Prostate gland (tissue), 2 donors: ENCODE results near the gene SARDH. TPM values are rescaled to one million over a fixed set of nuclear protein-coding genes. Genes with fewer than 3 reads are reported as not detected.

Experiments used
- DNase-seq: peaks from one replicate; pipeline ENCODE4 v3.0.0-alpha.2; 2019; ENCODE audit warnings: low spot score
- H3K27ac ChIP-seq, 2 donors: fragments of 200-600 bp; sonication (generic); 2 replicates each; pipeline ENCODE4 v1.5.1; 2017 to 2019
- H3K27me3 ChIP-seq: fragments of 200-600 bp; sonication (generic); replicated peaks from 2 replicates; pipeline ENCODE4 v1.5.1; 2019; ENCODE audit not compliant: insufficient read depth
- H3K36me3 ChIP-seq, 2 donors: fragments of 200-600 bp; sonication (generic); 1 replicate in 1 of 2; 2 replicates in 1 of 2; pipeline versions ENCODE4 v1.5.1 to v1.8.1; 2017 to 2019
- H3K4me1 ChIP-seq: fragments of 200-600 bp; sonication (generic); replicated peaks from 2 replicates; pipeline ENCODE4 v1.5.1; 2019
- H3K4me3 ChIP-seq, 2 donors: fragments of 200-600 bp; sonication (generic); 2 replicates each; pipeline ENCODE4 v1.5.1; 2017 to 2019
- H3K9me3 ChIP-seq: fragments of 200-600 bp; sonication (generic); 2 replicates; pipeline ENCODE4 v1.5.1; 2017
- POLR2A ChIP-seq: fragments of 450-650 bp; IDR thresholded peaks from one replicate; pipeline ENCODE4 v1.6.1; 2016; ENCODE audit warnings: antibody characterized with exemption, mild to moderate bottlenecking
- POLR2AphosphoS5 ChIP-seq: sonication (generic); formaldehyde crosslinking; IDR thresholded peaks from one replicate; pipeline ENCODE4 v1.6.1; 2017; ENCODE audit warnings: antibody characterized with exemption
- WGBS: methylation state at CpG from one replicate; pipeline ENCODE4 v1.1.5; 2018; 5-methylcytosine and 5-hydroxymethylcytosine counted together
- intact Hi-C: fragments of 100-400 bp; cut with DNase I; formaldehyde crosslinking; loops from one replicate; pipeline ENCODE4 v1.14.2; 2022
- total RNA-seq, 2 donors: library from RNA; depleted of rRNA; stranded (reverse); fragments of >200 nt; gene quantifications; one replicate each; pipeline ENCODE4 v1.1.0, GENCODE V29; 2016
- TF ChIP-seq, protein P1 (sequence below), 4 experiments: fragments of 200-600 bp in 2 of 4; fragments of 450-650 bp in 2 of 4; sonication (generic) in 2 of 4; IDR thresholded peaks; 1 replicate in 3 of 4; 2 replicates in 1 of 4; pipeline ENCODE4 v1.5.1; 2016 to 2019; ENCODE audit warnings: antibody characterized with exemption in 4 of 4, mild to moderate bottlenecking in 2 of 4, moderate library complexity in 2 of 4

Gene SARDH
- total RNA-seq, 2 donors from 2014 or later = 6.7 to 7.2 TPM

DNA sequence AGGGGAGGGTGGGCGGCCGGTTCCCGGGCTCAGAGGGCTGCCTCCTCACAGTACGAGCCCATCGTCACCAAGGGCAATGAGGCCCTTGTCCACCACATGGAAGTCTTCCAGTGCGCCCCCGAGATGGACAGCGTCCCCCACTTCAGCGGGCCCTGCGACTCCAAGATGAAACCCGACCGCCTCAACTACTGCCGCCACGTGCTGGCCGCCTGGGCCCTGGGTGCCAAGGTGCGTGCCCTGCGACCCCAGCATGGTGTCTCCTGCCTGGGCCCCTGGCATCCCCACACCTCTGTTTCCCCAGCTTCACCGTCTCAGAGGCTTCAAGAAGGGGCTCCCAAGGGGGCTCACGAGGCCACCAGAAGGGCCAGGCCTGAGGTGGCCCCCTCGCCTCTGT, 94.8 kb downstream of the SARDH start:
- H3K9me3 ChIP-seq = no peaks in the 10 kb centered on the region
- no peak for DNase-seq
- no peaks in the 10 kb centered on the region for H3K36me3 ChIP-seq
- H3K4me1 ChIP-seq = no peaks in the 10 kb centered on the region
- H3K27me3 ChIP-seq = no peaks in the 10 kb centered on the region
- TF ChIP-seq, protein P1, sequence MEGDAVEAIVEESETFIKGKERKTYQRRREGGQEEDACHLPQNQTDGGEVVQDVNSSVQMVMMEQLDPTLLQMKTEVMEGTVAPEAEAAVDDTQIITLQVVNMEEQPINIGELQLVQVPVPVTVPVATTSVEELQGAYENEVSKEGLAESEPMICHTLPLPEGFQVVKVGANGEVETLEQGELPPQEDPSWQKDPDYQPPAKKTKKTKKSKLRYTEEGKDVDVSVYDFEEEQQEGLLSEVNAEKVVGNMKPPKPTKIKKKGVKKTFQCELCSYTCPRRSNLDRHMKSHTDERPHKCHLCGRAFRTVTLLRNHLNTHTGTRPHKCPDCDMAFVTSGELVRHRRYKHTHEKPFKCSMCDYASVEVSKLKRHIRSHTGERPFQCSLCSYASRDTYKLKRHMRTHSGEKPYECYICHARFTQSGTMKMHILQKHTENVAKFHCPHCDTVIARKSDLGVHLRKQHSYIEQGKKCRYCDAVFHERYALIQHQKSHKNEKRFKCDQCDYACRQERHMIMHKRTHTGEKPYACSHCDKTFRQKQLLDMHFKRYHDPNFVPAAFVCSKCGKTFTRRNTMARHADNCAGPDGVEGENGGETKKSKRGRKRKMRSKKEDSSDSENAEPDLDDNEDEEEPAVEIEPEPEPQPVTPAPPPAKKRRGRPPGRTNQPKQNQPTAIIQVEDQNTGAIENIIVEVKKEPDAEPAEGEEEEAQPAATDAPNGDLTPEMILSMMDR (IDR thresholded peaks at IDR 0.05) = no peak
- TF ChIP-seq POLR2A = no peak
- TF ChIP-seq POLR2AphosphoS5 = no peak
- no peak overlapping the region for H3K27ac ChIP-seq
- WGBS = 91% methylated on average over 20 of the region's 20 CpGs
- intact Hi-C loops = no loop called here
- H3K4me3 ChIP-seq = no peak overlapping the region

DNA sequence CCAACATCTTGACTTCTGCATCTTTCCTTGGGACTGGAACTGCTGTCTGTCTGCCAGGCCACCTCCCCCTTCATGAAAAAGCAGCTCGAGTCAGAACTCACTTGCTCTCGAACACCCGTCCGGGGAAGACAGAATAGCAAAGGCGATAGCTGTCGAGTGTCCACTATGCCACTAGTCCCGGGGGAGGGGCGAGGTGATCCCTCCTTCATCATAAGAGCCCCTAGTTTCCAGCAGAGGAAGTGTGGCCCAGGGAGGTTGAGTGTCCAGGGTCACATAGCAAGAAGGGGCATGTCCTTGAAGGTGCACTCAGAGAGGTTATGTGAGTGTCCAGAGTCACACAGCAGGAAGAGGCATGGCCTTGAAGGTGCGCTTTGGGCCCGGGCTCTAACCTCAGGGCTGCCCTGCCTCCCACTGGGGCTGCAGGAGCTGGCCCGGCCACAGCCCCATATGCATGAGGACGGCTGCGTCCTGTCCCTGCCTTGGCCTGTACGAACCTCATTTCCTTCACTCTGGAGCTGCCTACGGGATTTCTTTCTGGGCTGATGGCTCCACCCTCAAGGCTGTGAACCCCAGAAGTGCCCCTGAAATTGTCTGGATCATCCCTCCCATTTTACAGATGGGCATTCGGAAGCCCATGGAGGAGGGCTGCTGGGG, 95.3 kb downstream of the SARDH start:
- no peak for DNase-seq
- WGBS = 87% methylated on average over 16 of the region's 16 CpGs
- intact Hi-C loops = no loop called here
- Histone ChIP-seq H3K27ac (no peak overlapping the region), H3K4me1 (no peaks in the 10 kb centered on the region), H3K9me3 (no peaks in the 10 kb centered on the region), H3K27me3 (no peaks in the 10 kb centered on the region), H3K36me3 (no peaks in the 10 kb centered on the region), H3K4me3 (no peak overlapping the region)
- no peak for TF ChIP-seq POLR2AphosphoS5
- no peak for TF ChIP-seq POLR2A
- TF ChIP-seq, protein P1 (IDR thresholded peaks at IDR 0.05) = no peak

DNA sequence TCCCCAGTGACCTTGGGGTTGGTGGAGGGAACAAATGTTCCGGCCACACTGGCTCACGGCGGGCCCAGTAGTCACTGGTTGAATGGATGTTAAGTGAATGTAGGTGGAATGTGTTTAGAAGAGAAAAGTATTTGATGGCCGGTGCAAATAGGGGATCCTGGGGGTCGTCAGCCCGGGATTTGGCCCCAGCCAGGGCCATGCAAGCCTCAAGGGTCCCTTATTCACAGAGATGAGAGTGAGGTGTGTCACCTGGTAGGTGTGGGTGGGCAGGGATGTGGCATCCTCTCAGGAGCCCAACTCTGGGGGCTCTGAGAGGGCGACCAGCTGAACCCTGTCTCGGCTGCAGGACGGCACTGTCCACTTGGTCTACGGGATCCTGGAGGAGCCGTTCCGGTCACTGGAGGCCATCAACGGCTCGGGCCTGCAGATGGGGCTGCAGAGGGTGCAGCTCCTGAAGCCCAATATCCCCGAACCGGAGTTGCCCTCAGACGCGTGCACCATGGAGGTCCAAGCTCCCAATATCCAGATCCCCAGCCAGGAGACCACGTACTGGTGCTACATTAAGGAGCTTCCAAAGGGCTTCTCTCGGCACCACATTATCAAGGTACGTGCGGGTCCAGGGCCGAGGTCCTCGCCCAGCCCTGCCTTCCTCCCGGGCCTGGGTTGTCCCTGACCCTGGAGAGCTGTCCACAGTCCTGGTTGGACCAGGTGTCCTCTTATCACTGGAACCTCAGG, 96.1 kb downstream of the SARDH start:
- no peaks in the 10 kb centered on the region for H3K9me3 ChIP-seq
- H3K27me3 ChIP-seq = no peaks in the 10 kb centered on the region
- no peaks in the 10 kb centered on the region for H3K36me3 ChIP-seq
- 97% methylated on average over 25 of the region's 25 CpGs for WGBS
- TF ChIP-seq, protein P1 (IDR thresholded peaks at IDR 0.05) = no peak
- no peak for TF ChIP-seq POLR2A
- TF ChIP-seq POLR2AphosphoS5 = no peak
- H3K4me1 ChIP-seq = no peaks in the 10 kb centered on the region
- H3K27ac ChIP-seq = no peak overlapping the region
- H3K4me3 ChIP-seq = no peak overlapping the region
- intact Hi-C loops = no loop called here
- no peak for DNase-seq

DNA sequence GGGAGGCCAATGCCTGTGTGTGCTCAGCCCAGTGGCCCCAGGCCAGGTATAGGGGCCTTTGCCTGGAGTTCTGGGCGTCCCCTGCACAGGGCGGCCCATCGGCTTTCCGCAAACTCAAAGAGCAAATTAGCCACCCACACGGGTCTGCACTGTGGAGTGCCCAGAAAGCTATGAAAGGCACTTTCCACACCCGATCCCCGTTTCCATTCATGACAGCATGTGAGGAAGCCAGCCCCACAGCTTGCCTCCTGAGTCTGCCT, 96.8 kb downstream of the SARDH start:
- Histone ChIP-seq H3K9me3 (no peaks in the 10 kb centered on the region), H3K4me3 (no peak overlapping the region), H3K36me3 (no peaks in the 10 kb centered on the region), H3K4me1 (no peaks in the 10 kb centered on the region), H3K27me3 (no peaks in the 10 kb centered on the region), H3K27ac (no peak overlapping the region)
- intact Hi-C loops = no loop called here
- DNase-seq = no peak
- 82% methylated on average over 7 of the region's 7 CpGs for WGBS
- TF ChIP-seq POLR2A = no peak
- TF ChIP-seq POLR2AphosphoS5 = no peak

DNA sequence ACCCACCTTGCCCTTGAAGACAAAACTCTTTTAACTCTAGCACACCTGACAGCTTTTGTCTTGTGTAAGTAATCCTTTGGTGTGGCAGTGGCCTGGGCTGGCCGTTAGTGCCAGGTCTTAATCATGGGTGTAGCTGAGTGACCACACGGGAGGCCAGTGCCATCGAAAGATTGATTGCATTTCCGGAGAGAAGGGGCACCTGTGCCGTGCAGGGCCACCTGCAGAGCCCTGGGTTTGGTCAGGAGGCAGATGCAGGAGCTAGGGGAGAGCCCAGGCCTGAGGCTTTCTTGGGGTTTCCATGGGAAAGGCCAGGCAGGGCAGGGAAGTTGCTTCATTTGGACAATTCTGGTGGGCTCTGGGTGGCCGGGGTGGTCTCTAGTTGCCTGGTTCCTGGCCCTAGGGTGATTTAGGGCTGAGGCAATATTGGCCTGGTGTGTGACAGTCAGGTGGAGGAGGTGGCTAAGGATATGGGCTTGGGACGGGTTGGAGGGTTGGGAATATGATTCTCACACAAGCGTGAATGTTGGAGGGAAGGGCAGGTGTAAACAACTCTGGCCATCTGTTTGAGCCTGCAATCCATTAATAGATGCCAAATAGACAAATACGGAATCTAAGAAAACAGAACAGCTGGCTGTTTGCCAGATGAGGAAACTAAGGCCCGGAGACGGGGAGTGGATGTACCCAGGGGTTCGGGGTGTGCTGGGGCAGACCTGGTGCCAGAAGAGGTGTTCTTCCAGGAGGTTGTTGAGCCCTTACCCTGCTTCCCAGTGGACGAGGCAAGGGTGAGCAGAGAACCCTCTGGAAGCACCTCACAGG, 97.4 kb downstream of the SARDH start:
- H3K9me3 ChIP-seq = no peaks in the 10 kb centered on the region
- no peak overlapping the region for H3K27ac ChIP-seq
- no peaks in the 10 kb centered on the region for H3K36me3 ChIP-seq
- no peak for DNase-seq
- no peak overlapping the region for H3K4me3 ChIP-seq
- TF ChIP-seq, protein P1 (IDR thresholded peaks at IDR 0.05) = no peak
- no peak for TF ChIP-seq POLR2AphosphoS5
- no peak for TF ChIP-seq POLR2A
- H3K27me3 ChIP-seq = peaks cover 2% of the 10 kb centered on the region
- intact Hi-C loops = no loop called here
- H3K4me1 ChIP-seq = no peaks in the 10 kb centered on the region
- WGBS = 72% methylated on average over 13 of the region's 13 CpGs
